Measurements from ENCODE around the gene NUFIP2.

GRCh38 chr17:29240968-29241963 is 52.7 kb downstream of the NUFIP2 start:
- TF ChIP-seq EZH2 (IDR thresholded peaks at IDR 0.05) = no peak
- no peak for TF ChIP-seq POLR2AphosphoS5 (IDR thresholded peaks at IDR 0.05; ENCODE audit: borderline replicate concordance, low read depth, low read length)
- no peak for TF ChIP-seq FOXP2 (optimal IDR thresholded peaks at IDR 0.05; ENCODE audit: control extremely low read depth, extremely low read length, insufficient read depth)

Measured in SK-N-MC (cell line).